WERI-Rb-1 (cell line): ENCODE measurements around the gene XIRP1.

Experiments
- DNase-seq: peaks from one replicate; pipeline ENCODE4 v3.0.0-alpha.2; 2020
- H3K27ac ChIP-seq: fragments of 250-450 bp; sonication (Bioruptor Pico); 2 replicates; pipeline ENCODE4 v1.5.1; 2020; ENCODE audit warnings: mild to moderate bottlenecking, moderate library complexity
- H3K27me3 ChIP-seq: fragments of 250-450 bp; sonication (Bioruptor Pico); 2 replicates; pipeline ENCODE4 v1.5.1; 2021; ENCODE audit warnings: mild to moderate bottlenecking, low read depth, moderate library complexity; ENCODE audit not compliant: insufficient read depth, severe bottlenecking
- H3K36me3 ChIP-seq: fragments of 250-450 bp; sonication (Bioruptor Pico); 2 replicates; pipeline ENCODE4 v1.5.1; 2020; ENCODE audit warnings: mild to moderate bottlenecking, moderate library complexity
- H3K4me3 ChIP-seq: 2 replicates; pipeline ENCODE4 v1.5.1; 2011; ENCODE audit warnings: low read depth, mild to moderate bottlenecking, control low read depth, low read length
- H3K9me3 ChIP-seq: fragments of 250-450 bp; sonication (Bioruptor Pico); 2 replicates; pipeline ENCODE4 v1.5.1; 2021; ENCODE audit warnings: mild to moderate bottlenecking, moderate library complexity; ENCODE audit not compliant: severe bottlenecking
- CTCF ChIP-seq: IDR thresholded peaks from 2 replicates; pipeline ENCODE4 v1.5.1; 2011; ENCODE audit warnings: low read depth, mild to moderate bottlenecking, control low read depth, inconsistent platforms, low read length

The XIRP1 gene

GRCh38 chr3:39186692-39187151 lies 5.7 kb downstream of the XIRP1 start:
- no peak for TF ChIP-seq CTCF

GRCh38 chr3:39185959-39186691 lies 6.3 kb downstream of the XIRP1 start:
- no peak for TF ChIP-seq CTCF
- Histone ChIP-seq H3K4me3 (no peak overlapping the region), H3K27me3 (no peaks in the 10 kb centered on the region), H3K36me3 (no peaks in the 10 kb centered on the region), H3K9me3 (no peaks in the 10 kb centered on the region), H3K27ac (no peak overlapping the region)
- DNase-seq: no peak

More at GRCh38 chr3:39186692-39187151, 5.7 kb downstream of the XIRP1 start:
- Histone ChIP-seq H3K9me3 (no peaks in the 10 kb centered on the region), H3K27ac (no peak overlapping the region), H3K4me3 (no peak overlapping the region), H3K36me3 (no peaks in the 10 kb centered on the region), H3K27me3 (no peaks in the 10 kb centered on the region)
- no peak for DNase-seq

- H3K27ac ChIP-seq: peak overlapping the region; percentile 90; the same call in 1 of the 2 replicates
- no peak for DNase-seq
Observed at GRCh38 chr3:39185326-39185958, 7.0 kb downstream of the XIRP1 start.

GRCh38 chr3:39184968-39185285 lies 7.5 kb downstream of the XIRP1 start:
- no peaks in the 10 kb centered on the region for H3K27me3 ChIP-seq
- no peak for DNase-seq
- no peaks in the 10 kb centered on the region for H3K9me3 ChIP-seq
- no peaks in the 10 kb centered on the region for H3K36me3 ChIP-seq
- peak overlapping the region; percentile 90 for H3K27ac ChIP-seq
- no peak overlapping the region for H3K4me3 ChIP-seq
- no peak for TF ChIP-seq CTCF

More at GRCh38 chr3:39185326-39185958, 7.0 kb downstream of the XIRP1 start:
- H3K27me3 ChIP-seq: no peaks in the 10 kb centered on the region
- H3K9me3 ChIP-seq: no peaks in the 10 kb centered on the region
- no peak overlapping the region for H3K4me3 ChIP-seq
- no peaks in the 10 kb centered on the region for H3K36me3 ChIP-seq
- TF ChIP-seq CTCF: no peak

- no peaks in the 10 kb centered on the region for H3K9me3 ChIP-seq
- no peaks in the 10 kb centered on the region for H3K36me3 ChIP-seq
- no peak overlapping the region for H3K4me3 ChIP-seq
- peak overlapping the region; percentile 90 for H3K27ac ChIP-seq
- no peaks in the 10 kb centered on the region for H3K27me3 ChIP-seq
- DNase-seq: no peak
- TF ChIP-seq CTCF: no peak
Observed at GRCh38 chr3:39184081-39184967, 8.1 kb downstream of the XIRP1 start.
